ENCODE measurements around the gene ARSK. TPM values are rescaled to one million over a fixed set of nuclear protein-coding genes. Genes with fewer than 3 reads are reported as not detected.
"Not testable (repeated sequence)": the region's sequence is repeated elsewhere in the genome, so short reads cannot be mapped to it uniquely, and the experiment has no call there.

The ARSK gene
- total RNA-seq, 1 experiment from 2014 or later, result 5.6 TPM

GRCh38 chr5:95626701-95627100 is 71.8 kb downstream of the ARSK start:
- no peaks in the 10 kb centered on the region for H3K9me3 ChIP-seq (ENCODE audit: low read length)
- no peak overlapping the region for H3K4me3 ChIP-seq (ENCODE audit: low read length)
- no peaks in the 10 kb centered on the region for H3K27me3 ChIP-seq (ENCODE audit: low read length)
- H3K36me3 ChIP-seq (ENCODE audit: insufficient read depth, low read length), result no peaks in the 10 kb centered on the region
- H3K27ac ChIP-seq (ENCODE audit: low read length), result no peak overlapping the region
- H3K4me2 ChIP-seq (ENCODE audit: low read depth, low read length, poor library complexity, severe bottlenecking), result no peak overlapping the region
- H4K20me1 ChIP-seq (ENCODE audit: insufficient read depth, low read depth, low read length), result no peaks in the 10 kb centered on the region
- DNase-seq, result no peak
- H3K9me2 ChIP-seq (replicated peaks; ENCODE audit: insufficient read depth, low read length), result peaks cover 6% of the 10 kb centered on the region; the same call in 1 of the 2 replicates
- H3K4me1 ChIP-seq (ENCODE audit: low read length), result peaks cover 7% of the 10 kb centered on the region
- H2AFZ ChIP-seq (ENCODE audit: low read length), result no peak overlapping the region
- H3K9ac ChIP-seq (ENCODE audit: low read length), result no peak overlapping the region
- no peaks in the 10 kb centered on the region for H3K79me2 ChIP-seq (ENCODE audit: low read length)

- H3K27me3 ChIP-seq (ENCODE audit: low read length), result no peaks in the 10 kb centered on the region
- H3K9me3 ChIP-seq (ENCODE audit: low read length), result no peaks in the 10 kb centered on the region
- no peak overlapping the region for H2AFZ ChIP-seq (ENCODE audit: low read length)
- peaks cover 6% of the 10 kb centered on the region; the same call in 1 of the 2 replicates for H3K9me2 ChIP-seq (replicated peaks; ENCODE audit: insufficient read depth, low read length)
- no peak overlapping the region for H3K27ac ChIP-seq (ENCODE audit: low read length)
- H4K20me1 ChIP-seq (ENCODE audit: insufficient read depth, low read depth, low read length), result no peaks in the 10 kb centered on the region
- H3K4me2 ChIP-seq (ENCODE audit: low read depth, low read length, poor library complexity, severe bottlenecking), result no peak overlapping the region
- no peak overlapping the region for H3K4me3 ChIP-seq (ENCODE audit: low read length)
- peaks cover 6% of the 10 kb centered on the region for H3K4me1 ChIP-seq (ENCODE audit: low read length)
- no peaks in the 10 kb centered on the region for H3K36me3 ChIP-seq (ENCODE audit: insufficient read depth, low read length)
- DNase-seq, result no peak
- no peak overlapping the region for H3K9ac ChIP-seq (ENCODE audit: low read length)
- H3K79me2 ChIP-seq (ENCODE audit: low read length), result no peaks in the 10 kb centered on the region
Measured at GRCh38 chr5:95627971-95628810, 73.3 kb downstream of the ARSK start.

GRCh38 chr5:95628933-95629332 is 74.0 kb downstream of the ARSK start:
- no peak overlapping the region for H3K9ac ChIP-seq (ENCODE audit: low read length)
- no peaks in the 10 kb centered on the region for H3K36me3 ChIP-seq (ENCODE audit: insufficient read depth, low read length)
- no peaks in the 10 kb centered on the region for H4K20me1 ChIP-seq (ENCODE audit: insufficient read depth, low read depth, low read length)
- H2AFZ ChIP-seq (ENCODE audit: low read length), result peak overlapping the region; percentile 36; the same call in 1 of the 2 replicates
- no peak for DNase-seq
- no peaks in the 10 kb centered on the region for H3K79me2 ChIP-seq (ENCODE audit: low read length)
- peaks cover 6% of the 10 kb centered on the region; the same call in 1 of the 2 replicates for H3K9me2 ChIP-seq (replicated peaks; ENCODE audit: insufficient read depth, low read length)
- H3K9me3 ChIP-seq (ENCODE audit: low read length), result no peaks in the 10 kb centered on the region
- no peaks in the 10 kb centered on the region for H3K27me3 ChIP-seq (ENCODE audit: low read length)
- H3K4me3 ChIP-seq (ENCODE audit: low read length), result no peak overlapping the region
- H3K4me1 ChIP-seq (ENCODE audit: low read length), result peaks cover 6% of the 10 kb centered on the region
- no peak overlapping the region for H3K27ac ChIP-seq (ENCODE audit: low read length)
- no peak overlapping the region for H3K4me2 ChIP-seq (ENCODE audit: low read depth, low read length, poor library complexity, severe bottlenecking)

GRCh38 chr5:95630394-95630917 is 75.6 kb downstream of the ARSK start:
- no peaks in the 10 kb centered on the region for H4K20me1 ChIP-seq (ENCODE audit: insufficient read depth, low read depth, low read length)
- H2AFZ ChIP-seq (ENCODE audit: low read length), result no peak overlapping the region
- peaks cover 6% of the 10 kb centered on the region for H3K4me1 ChIP-seq (ENCODE audit: low read length)
- no peak overlapping the region for H3K9ac ChIP-seq (ENCODE audit: low read length)
- no peaks in the 10 kb centered on the region for H3K9me3 ChIP-seq (ENCODE audit: low read length)
- H3K27ac ChIP-seq (ENCODE audit: low read length), result no peak overlapping the region
- H3K4me2 ChIP-seq (ENCODE audit: low read depth, low read length, poor library complexity, severe bottlenecking), result no peak overlapping the region
- H3K9me2 ChIP-seq (replicated peaks; ENCODE audit: insufficient read depth, low read length), result 0 out of 2 replicates have a peak, but pooled peaks cover 6% of the 10 kb centered on the region
- H3K27me3 ChIP-seq (ENCODE audit: low read length), result no peaks in the 10 kb centered on the region
- no peaks in the 10 kb centered on the region for H3K79me2 ChIP-seq (ENCODE audit: low read length)
- no peaks in the 10 kb centered on the region for H3K36me3 ChIP-seq (ENCODE audit: insufficient read depth, low read length)
- H3K4me3 ChIP-seq (ENCODE audit: low read length), result no peak overlapping the region
- no peak for DNase-seq

GRCh38 chr5:95631255-95631958 is 76.5 kb downstream of the ARSK start:
- H3K9me3 ChIP-seq (ENCODE audit: low read length), result no peaks in the 10 kb centered on the region
- H3K79me2 ChIP-seq (ENCODE audit: low read length), result no peaks in the 10 kb centered on the region
- no peak for DNase-seq
- no peaks in the 10 kb centered on the region for H3K27me3 ChIP-seq (ENCODE audit: low read length)
- H3K9ac ChIP-seq (ENCODE audit: low read length), result no peak overlapping the region
- peaks cover 6% of the 10 kb centered on the region for H3K4me1 ChIP-seq (ENCODE audit: low read length)
- no peaks in the 10 kb centered on the region for H3K36me3 ChIP-seq (ENCODE audit: insufficient read depth, low read length)
- no peak overlapping the region for H3K4me3 ChIP-seq (ENCODE audit: low read length)
- peak overlapping the region; percentile 38; the same call in 1 of the 2 replicates for H2AFZ ChIP-seq (ENCODE audit: low read length)
- H3K27ac ChIP-seq (ENCODE audit: low read length), result no peak overlapping the region
- H4K20me1 ChIP-seq (ENCODE audit: insufficient read depth, low read depth, low read length), result no peaks in the 10 kb centered on the region
- H3K4me2 ChIP-seq (ENCODE audit: low read depth, low read length, poor library complexity, severe bottlenecking), result no peak overlapping the region
- 0 out of 2 replicates have a peak, but pooled peaks cover 6% of the 10 kb centered on the region for H3K9me2 ChIP-seq (replicated peaks; ENCODE audit: insufficient read depth, low read length)

- H3K4me3 ChIP-seq (ENCODE audit: low read length), result no peak overlapping the region
- no peaks in the 10 kb centered on the region for H3K27me3 ChIP-seq (ENCODE audit: low read length)
- H3K9ac ChIP-seq (ENCODE audit: low read length), result no peak overlapping the region
- H3K9me3 ChIP-seq (ENCODE audit: low read length), result no peaks in the 10 kb centered on the region
- no peaks in the 10 kb centered on the region for H3K79me2 ChIP-seq (ENCODE audit: low read length)
- H3K4me1 ChIP-seq (ENCODE audit: low read length), result peaks cover 6% of the 10 kb centered on the region
- DNase-seq, result peak; percentile 50
- H2AFZ ChIP-seq (ENCODE audit: low read length), result peak overlapping the region; percentile 38; the same call in 1 of the 2 replicates
- H3K27ac ChIP-seq (ENCODE audit: low read length), result no peak overlapping the region
- H3K9me2 ChIP-seq (replicated peaks; ENCODE audit: insufficient read depth, low read length), result 0 out of 2 replicates have a peak, but pooled peaks cover 6% of the 10 kb centered on the region
- H4K20me1 ChIP-seq (ENCODE audit: insufficient read depth, low read depth, low read length), result no peaks in the 10 kb centered on the region
- H3K4me2 ChIP-seq (ENCODE audit: low read depth, low read length, poor library complexity, severe bottlenecking), result no peak overlapping the region
- H3K36me3 ChIP-seq (ENCODE audit: insufficient read depth, low read length), result no peaks in the 10 kb centered on the region
Measured at GRCh38 chr5:95631991-95632675, 77.2 kb downstream of the ARSK start.

GRCh38 chr5:95632942-95633341 is 78.0 kb downstream of the ARSK start:
- DNase-seq; H3K27me3 ChIP-seq (ENCODE audit: low read length): not testable (repeated sequence)

More at GRCh38 chr5:95632942-95633341, 78.0 kb downstream of the ARSK start:
- H3K4me3 ChIP-seq (ENCODE audit: low read length); H3K4me1 ChIP-seq (ENCODE audit: low read length); H3K9me2 ChIP-seq (replicated peaks; ENCODE audit: insufficient read depth, low read length); H3K4me2 ChIP-seq (ENCODE audit: low read depth, low read length, poor library complexity, severe bottlenecking); H3K79me2 ChIP-seq (ENCODE audit: low read length); H4K20me1 ChIP-seq (ENCODE audit: insufficient read depth, low read depth, low read length); H3K9ac ChIP-seq (ENCODE audit: low read length); H3K36me3 ChIP-seq (ENCODE audit: insufficient read depth, low read length); H2AFZ ChIP-seq (ENCODE audit: low read length); H3K9me3 ChIP-seq (ENCODE audit: low read length); H3K27ac ChIP-seq (ENCODE audit: low read length): not testable (repeated sequence)

All from Karpas-422 (cell line).